GM23338 (cell line): ENCODE results near the gene MESD. TPM values are rescaled to one million over a fixed set of nuclear protein-coding genes. Genes with fewer than 3 reads are reported as not detected.

Source experiments
- ATAC-seq: fragments of 200-7000 bp; cut with Tn5 transposase; 3 replicates; pipeline ENCODE4 v1.9.1; 2020
- DNase-seq: peaks from one replicate; pipeline ENCODE4 v3.0.0-alpha.2; 2015; ENCODE audit warnings: low spot score
- H2AFZ ChIP-seq: fragments of 200-600 bp; sonication (generic); 2 replicates; pipeline ENCODE4 v1.8.0; 2016; ENCODE audit warnings: antibody characterized with exemption, mild to moderate bottlenecking, moderate library complexity
- H3F3A ChIP-seq: fragments of 200-600 bp; sonication (generic); replicated peaks from 2 replicates; pipeline ENCODE4 v1.8.0; 2017; ENCODE audit warnings: antibody characterized with exemption, mixed run types, low read depth
- H3K27ac ChIP-seq: fragments of 200-600 bp; sonication (generic); 2 replicates; pipeline ENCODE4 v1.6.1; 2016; ENCODE audit warnings: low read depth
- H3K27me3 ChIP-seq: fragments of 200-600 bp; sonication (generic); 2 replicates; pipeline ENCODE4 v1.8.0; 2016; ENCODE audit warnings: mild to moderate bottlenecking, mixed run types, moderate library complexity; ENCODE audit not compliant: insufficient read depth
- H3K36me3 ChIP-seq: fragments of 200-600 bp; sonication (generic); 2 replicates; pipeline ENCODE4 v1.8.0; 2016; ENCODE audit warnings: mild to moderate bottlenecking; ENCODE audit not compliant: insufficient read depth
- H3K4me1 ChIP-seq: fragments of 200-600 bp; sonication (generic); 2 replicates; pipeline ENCODE4 v1.8.0; 2016; ENCODE audit warnings: mild to moderate bottlenecking, moderate library complexity; ENCODE audit not compliant: insufficient read depth
- H3K4me2 ChIP-seq: fragments of 200-600 bp; sonication (generic); 2 replicates; pipeline ENCODE4 v1.7.1; 2017; ENCODE audit warnings: mixed run types
- H3K4me3 ChIP-seq: fragments of 200-600 bp; sonication (generic); 2 replicates; pipeline ENCODE4 v1.6.1; 2016; ENCODE audit warnings: mixed run types
- H3K79me2 ChIP-seq: fragments of 200-600 bp; sonication (generic); replicated peaks from 2 replicates; pipeline ENCODE4 v1.8.0; 2017; ENCODE audit warnings: mild to moderate bottlenecking; ENCODE audit not compliant: insufficient read depth
- H3K9me2 ChIP-seq: fragments of 200-600 bp; sonication (generic); 2 replicates; pipeline ENCODE4 v1.8.0; 2017; ENCODE audit not compliant: insufficient read depth
- H4K20me1 ChIP-seq: fragments of 200-600 bp; sonication (generic); replicated peaks from 2 replicates; pipeline ENCODE4 v1.8.0; 2017; ENCODE audit warnings: mild to moderate bottlenecking; ENCODE audit not compliant: insufficient read depth
- H3K27ac Mint-ChIP-seq: 2 replicates; pipeline ENCODE4 v1.8.0; 2020; ENCODE audit warnings: inconsistent platforms, mild to moderate bottlenecking, moderate library complexity, mixed read lengths
- H3K27me3 Mint-ChIP-seq: 3 replicates; pipeline ENCODE4 v1.8.0; 2022; ENCODE audit warnings: low read depth, mild to moderate bottlenecking, moderate library complexity, mixed read lengths, inconsistent platforms; ENCODE audit not compliant: insufficient read depth, poor library complexity
- H3K36me3 Mint-ChIP-seq: 3 replicates; pipeline ENCODE4 v1.8.0; 2021; ENCODE audit warnings: low read depth, mild to moderate bottlenecking, inconsistent platforms, moderate library complexity, mixed read lengths
- H3K4me1 Mint-ChIP-seq: 3 replicates; pipeline ENCODE4 v1.8.0; 2020; ENCODE audit warnings: mild to moderate bottlenecking, inconsistent platforms, mixed read lengths
- H3K4me3 Mint-ChIP-seq: 3 replicates; pipeline ENCODE4 v1.8.0; 2021; ENCODE audit warnings: moderate library complexity, mild to moderate bottlenecking, inconsistent platforms, mixed read lengths
- H3K9me3 Mint-ChIP-seq: 3 replicates; pipeline ENCODE4 v1.8.0; 2020; ENCODE audit warnings: moderate library complexity, mild to moderate bottlenecking, inconsistent platforms, mixed read lengths
- CTCF ChIP-seq, 2 experiments: fragments of 200-600 bp in 1 of 2; sonication (generic) in 1 of 2; conservative IDR thresholded peaks; 2 replicates each; pipeline versions ENCODE4 v1.5.1 to v1.6.1; 2016 to 2017; ENCODE audit warnings: antibody characterized with exemption in 2 of 2, low read depth in 2 of 2, mild to moderate bottlenecking in 2 of 2, moderate library complexity in 1 of 2
- ETS1 ChIP-seq: IDR thresholded peaks from 2 replicates; pipeline ENCODE4 v1.6.1; 2016; ENCODE audit warnings: antibody characterized with exemption
- EZH2 ChIP-seq: fragments of 200-600 bp; sonication (generic); IDR thresholded peaks from one replicate; pipeline ENCODE4 v1.8.0; 2017; ENCODE audit warnings: antibody characterized with exemption, mild to moderate bottlenecking, low read depth; ENCODE audit not compliant: unreplicated experiment
- EZH2phosphoT487 ChIP-seq: fragments of 200-600 bp; sonication (generic); IDR thresholded peaks from one replicate; pipeline ENCODE4 v1.8.1; 2018; ENCODE audit warnings: antibody characterized with exemption; ENCODE audit not compliant: unreplicated experiment
- JUNB ChIP-seq: IDR thresholded peaks from one replicate; pipeline ENCODE4 v1.6.1; 2016; ENCODE audit warnings: antibody characterized with exemption; ENCODE audit not compliant: unreplicated experiment
- NANOG ChIP-seq: IDR thresholded peaks from 2 replicates; pipeline ENCODE4 v1.6.1; 2016; ENCODE audit warnings: antibody characterized with exemption, borderline replicate concordance
- REST ChIP-seq: IDR thresholded peaks from one replicate; pipeline ENCODE4 v1.6.1; 2018; ENCODE audit warnings: antibody characterized with exemption; ENCODE audit not compliant: unreplicated experiment
- ZNF114 ChIP-seq: fragments of 250-450 bp; sonication (Bioruptor Pico); IDR thresholded peaks from 2 replicates; pipeline ENCODE4 v1.5.0; 2020; ENCODE audit warnings: mild to moderate bottlenecking, moderate library complexity
- ZNF331 ChIP-seq: fragments of 250-450 bp; sonication (Bioruptor Pico); IDR thresholded peaks from 2 replicates; pipeline ENCODE4 v1.5.0; 2020; ENCODE audit warnings: low read depth, mild to moderate bottlenecking, moderate library complexity
- ZNF462 ChIP-seq: fragments of 250-450 bp; sonication (Bioruptor Pico); IDR thresholded peaks from 2 replicates; pipeline ENCODE4 v1.5.0; 2020; ENCODE audit warnings: mild to moderate bottlenecking, moderate library complexity
- polyA plus RNA-seq: library from polyadenylated mRNA; unstranded; fragments of >200 nt; fragmentation: Nextera tagmentation; extraction: Ambion mirVana; gene quantifications from 2 replicates; pipeline ENCODE4 v1.2.1, GENCODE V29; 2016
- total RNA-seq: library from RNA; depleted of rRNA; stranded (reverse); fragments of >200 nt; shearing (Covaris generic); gene quantifications from 2 replicates; pipeline ENCODE4 v1.2.3, GENCODE V29; 2014

MESD gene
- total and polyA plus RNA-seq, 2 experiments from 2014 or later, result 25.6 to 52.7 TPM

GRCh38 chr15:80912673-80913072, 76.9 kb downstream of the MESD start (continued):
- TF ChIP-seq REST (no peak), ZNF114 (CRISPR knock-in tag) (no peak), ETS1 (no peak), CTCF (conservative IDR thresholded peaks at IDR 0.05; ENCODE audit: low read depth in 2 of 2) (no peak), EZH2 (no peak)

GRCh38 chr15:80911821-80912220, 77.8 kb downstream of the MESD start:
- Mint-ChIP-seq H3K36me3 (peaks cover 10% of the 10 kb centered on the region; the same call in 2 of the 3 replicates), H3K4me1 (peaks cover 25% of the 10 kb centered on the region), H3K9me3 (no peaks in the 10 kb centered on the region), H3K27me3 (no peaks in the 10 kb centered on the region), H3K27ac (no peak overlapping the region), H3K4me3 (no peak overlapping the region)
- H3K79me2 ChIP-seq, result no peaks in the 10 kb centered on the region
- ATAC-seq (no peak), DNase-seq (no peak)
- H3K36me3 ChIP-seq, result no peaks in the 10 kb centered on the region
- no peak overlapping the region for H2AFZ ChIP-seq
- H3F3A ChIP-seq, result no peaks in the 10 kb centered on the region
- H3K27me3 ChIP-seq, result no peaks in the 10 kb centered on the region
- no peak overlapping the region for H3K27ac ChIP-seq
- no peak overlapping the region for H3K4me2 ChIP-seq
- no peak overlapping the region for H3K4me3 ChIP-seq
- peaks cover 10% of the 10 kb centered on the region for H3K4me1 ChIP-seq
- no peaks in the 10 kb centered on the region; the same call in 1 of the 2 replicates for H4K20me1 ChIP-seq
- H3K9me2 ChIP-seq, result 0 out of 2 replicates have a peak, but pooled peaks cover 4% of the 10 kb centered on the region
- TF ChIP-seq CTCF (conservative IDR thresholded peaks at IDR 0.05; ENCODE audit: low read depth in 2 of 2) (no peak), NANOG (no peak), ZNF114 (CRISPR knock-in tag) (no peak), ZNF462 (CRISPR knock-in tag) (no peak), EZH2phosphoT487 (no peak), ZNF331 (no peak), JUNB (no peak)
